Esophagus squamous epithelium (tissue), 5 donors: ENCODE measurements around the gene INTS7. TPM values are rescaled to one million over a fixed set of nuclear protein-coding genes. Genes with fewer than 3 reads are reported as not detected.
A peak's percentile ranks its signal among the peaks of the same experiment; 100 is the strongest.

Source experiments
- DNase-seq: peaks from one replicate; lab custom pipeline; 2025; lab: John Stamatoyannopoulos, UW
- H3K27ac ChIP-seq, 4 donors: fragments of 200-600 bp; sonication (generic); one replicate each; pipeline ENCODE4 v1.5.1; 2016 to 2019; ENCODE audit warnings: mild to moderate bottlenecking in 1 of 4
- H3K27me3 ChIP-seq, 4 donors: fragments of 200-600 bp; sonication (generic); 1 replicate in 3 of 4; 2 replicates in 1 of 4; pipeline versions ENCODE4 v1.5.1 to v1.6.0; 2017 to 2021; ENCODE audit warnings: antibody characterized with exemption in 1 of 4
- H3K36me3 ChIP-seq, 3 donors: fragments of 200-600 bp; sonication (generic); one replicate each; pipeline ENCODE4 v1.5.1; 2016 to 2019
- H3K4me1 ChIP-seq, 3 donors: fragments of 200-600 bp; sonication (generic); one replicate each; pipeline ENCODE4 v1.5.1; 2017 to 2019
- H3K4me3 ChIP-seq, 4 donors: fragments of 200-600 bp; sonication (generic); 1 replicate in 3 of 4; 2 replicates in 1 of 4; pipeline ENCODE4 v1.5.1; 2016 to 2019; ENCODE audit warnings: mild to moderate bottlenecking in 2 of 4, moderate library complexity in 1 of 4
- H3K9me3 ChIP-seq, 3 donors: fragments of 200-600 bp; sonication (generic); one replicate each; pipeline ENCODE4 v1.5.1; 2016 to 2019
- POLR2A ChIP-seq, 4 donors: fragments of 450-650 bp; IDR thresholded peaks; one replicate each; pipeline ENCODE4 v1.6.1; 2017; ENCODE audit warnings: antibody characterized with exemption in 4 of 4, mild to moderate bottlenecking in 4 of 4, moderate library complexity in 3 of 4
- WGBS, 2 donors: methylation state at CpG; one replicate each; pipeline ENCODE4 v1.1.5; 2018; 5-methylcytosine and 5-hydroxymethylcytosine counted together
- intact Hi-C: fragments of 100-400 bp; cut with DNase I; formaldehyde crosslinking; loops from one replicate; pipeline ENCODE4 v1.15.0; 2022
- total RNA-seq, 4 donors: library from RNA; depleted of rRNA; stranded (reverse); fragments of >200 nt; gene quantifications; one replicate each; pipeline ENCODE4 v1.1.0, GENCODE V29; 2016
- TF ChIP-seq, protein P1 (sequence below), 6 experiments: fragments of 450-650 bp in 4 of 6; fragments of 200-600 bp in 2 of 6; sonication (generic) in 2 of 6; IDR thresholded peaks; one replicate each; pipeline ENCODE4 v1.5.1; 2016 to 2019; ENCODE audit warnings: antibody characterized with exemption in 6 of 6, mild to moderate bottlenecking in 4 of 6, moderate library complexity in 4 of 6
- donor health status: DM: yes; HTN: yes; CAD: no.

INTS7 gene
- total RNA-seq, 4 donors from 2014 or later = 13.8 to 20.7 (median 14.4) TPM

DNA sequence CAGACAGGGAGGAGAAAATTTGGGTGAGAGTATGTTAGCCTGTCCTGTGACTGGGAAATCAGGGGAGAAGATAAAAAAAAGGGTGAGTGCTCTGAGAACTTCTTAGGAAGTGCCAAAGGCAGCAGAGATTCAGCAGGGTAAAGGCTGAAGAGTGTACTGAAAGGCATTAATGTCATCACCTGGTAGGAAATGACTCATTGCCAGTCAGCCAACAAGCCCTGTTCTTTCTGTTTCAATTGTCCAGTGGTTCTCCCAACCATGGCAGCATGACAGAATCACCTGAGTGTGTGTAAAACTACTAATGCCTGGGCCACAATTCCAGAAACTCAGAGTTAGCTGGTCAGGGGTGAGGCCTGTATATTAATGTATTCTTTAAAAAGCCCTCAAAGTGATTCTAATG is 83.5 kb downstream of the INTS7 start:
- Histone ChIP-seq H3K4me1 (peaks cover 0 to 8% (median 0%) of the 10 kb centered on the region in 3 donors), H3K4me3 (no peak overlapping the region), H3K27me3 (no peaks in the 10 kb centered on the region), H3K9me3 (no peaks in the 10 kb centered on the region), H3K36me3 (peaks cover 0 to 24% (median 0%) of the 10 kb centered on the region in 3 donors), H3K27ac (peak overlapping the region in 3 of 4 donors; percentile 40 to 48 (median 44))
- DNase-seq = no peak
- intact Hi-C loops = no loop called here
- no peak for TF ChIP-seq POLR2A (IDR thresholded peaks at IDR 0.05)
- TF ChIP-seq, protein P1, sequence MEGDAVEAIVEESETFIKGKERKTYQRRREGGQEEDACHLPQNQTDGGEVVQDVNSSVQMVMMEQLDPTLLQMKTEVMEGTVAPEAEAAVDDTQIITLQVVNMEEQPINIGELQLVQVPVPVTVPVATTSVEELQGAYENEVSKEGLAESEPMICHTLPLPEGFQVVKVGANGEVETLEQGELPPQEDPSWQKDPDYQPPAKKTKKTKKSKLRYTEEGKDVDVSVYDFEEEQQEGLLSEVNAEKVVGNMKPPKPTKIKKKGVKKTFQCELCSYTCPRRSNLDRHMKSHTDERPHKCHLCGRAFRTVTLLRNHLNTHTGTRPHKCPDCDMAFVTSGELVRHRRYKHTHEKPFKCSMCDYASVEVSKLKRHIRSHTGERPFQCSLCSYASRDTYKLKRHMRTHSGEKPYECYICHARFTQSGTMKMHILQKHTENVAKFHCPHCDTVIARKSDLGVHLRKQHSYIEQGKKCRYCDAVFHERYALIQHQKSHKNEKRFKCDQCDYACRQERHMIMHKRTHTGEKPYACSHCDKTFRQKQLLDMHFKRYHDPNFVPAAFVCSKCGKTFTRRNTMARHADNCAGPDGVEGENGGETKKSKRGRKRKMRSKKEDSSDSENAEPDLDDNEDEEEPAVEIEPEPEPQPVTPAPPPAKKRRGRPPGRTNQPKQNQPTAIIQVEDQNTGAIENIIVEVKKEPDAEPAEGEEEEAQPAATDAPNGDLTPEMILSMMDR (IDR thresholded peaks at IDR 0.05) = no peak

DNA sequence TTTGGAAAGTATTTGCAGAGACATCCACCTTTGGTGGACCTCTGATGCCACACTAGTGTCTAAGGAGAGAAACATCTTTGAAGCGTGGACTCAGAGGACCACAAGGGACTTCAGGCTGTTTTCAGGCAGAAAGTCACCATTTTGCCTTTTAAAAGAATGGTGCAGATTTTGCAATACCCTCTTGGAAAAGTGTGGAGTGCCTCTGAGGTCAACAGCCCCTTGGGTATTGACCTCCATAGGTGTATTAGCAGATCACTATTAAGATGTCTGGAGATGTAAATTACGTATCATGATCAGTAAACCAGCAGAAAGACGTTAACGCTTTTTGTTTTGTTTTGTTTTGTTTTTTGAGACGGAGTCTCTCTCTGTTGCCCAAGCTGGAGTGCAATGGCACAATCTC is 87.0 kb downstream of the INTS7 start:
- peaks cover 0 to 19% (median 0%) of the 10 kb centered on the region in 3 donors for H3K4me1 ChIP-seq
- TF ChIP-seq, protein P1 (IDR thresholded peaks at IDR 0.05) = no peak
- no peak for TF ChIP-seq POLR2A (IDR thresholded peaks at IDR 0.05)
- no peak overlapping the region for H3K27ac ChIP-seq
- peaks cover 0 to 36% (median 0%) of the 10 kb centered on the region in 3 donors for H3K36me3 ChIP-seq
- H3K27me3 ChIP-seq = no peaks in the 10 kb centered on the region
- DNase-seq = no peak
- intact Hi-C loops = loop anchor here (10.0 kb wide), 1 partner anchor 254 kb away; no protein-coding TSS in a partner anchor
- H3K4me3 ChIP-seq = no peak overlapping the region
- WGBS, 2 donors = 94 to 97% methylated on average over 5 of the region's 5 CpGs
- H3K9me3 ChIP-seq = no peaks in the 10 kb centered on the region

DNA sequence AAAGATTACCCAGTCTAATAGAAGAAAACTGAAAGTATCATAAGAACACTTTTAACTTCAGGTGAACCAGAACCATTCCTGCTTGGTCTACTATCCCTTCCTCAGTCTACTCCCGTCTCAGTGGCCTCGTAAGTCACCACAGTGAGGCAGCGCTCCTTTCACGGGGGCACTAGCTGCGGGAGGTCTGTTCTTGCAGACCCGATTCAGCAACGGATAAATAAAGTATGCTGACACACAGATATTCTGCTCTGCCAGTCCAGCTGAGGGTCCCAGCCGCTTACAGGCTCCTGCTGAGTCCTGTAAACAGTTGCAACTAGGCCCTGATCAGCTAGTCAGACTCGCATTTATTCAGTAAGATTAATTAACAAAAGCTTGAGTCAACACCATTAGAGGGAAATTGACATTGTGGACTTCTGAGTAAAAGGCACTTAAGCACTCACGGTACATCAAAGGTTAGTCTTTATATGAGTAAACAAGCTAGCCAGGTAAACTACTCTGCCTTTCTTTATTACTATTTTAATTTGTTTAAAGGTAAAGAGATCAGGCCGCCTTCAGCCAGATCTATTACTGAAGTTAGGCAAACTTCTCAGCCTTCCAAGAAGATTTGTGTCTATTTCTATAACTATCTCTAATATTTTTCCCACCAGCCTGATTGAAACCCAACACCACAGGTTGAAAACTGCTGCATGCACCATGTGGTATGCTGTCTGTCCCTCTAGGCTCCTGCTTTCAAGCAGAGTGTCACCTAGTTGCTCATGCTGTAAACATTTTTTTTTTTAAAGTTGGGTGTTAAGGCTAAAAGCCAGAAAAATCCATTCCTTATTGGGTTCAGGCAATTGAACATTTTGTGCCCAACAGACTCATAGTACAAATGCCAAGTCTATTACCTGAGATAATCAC is 87.7 kb downstream of the INTS7 start:
- peaks cover 0 to 37% (median 0%) of the 10 kb centered on the region in 3 donors for H3K36me3 ChIP-seq
- no peak for TF ChIP-seq POLR2A (IDR thresholded peaks at IDR 0.05)
- TF ChIP-seq, protein P1 (IDR thresholded peaks at IDR 0.05) = no peak
- H3K27ac ChIP-seq = no peak overlapping the region
- no peaks in the 10 kb centered on the region for H3K27me3 ChIP-seq
- DNase-seq = no peak
- intact Hi-C loops = loop anchor here (10.0 kb wide), 1 partner anchor 253 kb away; no protein-coding TSS in a partner anchor
- WGBS, 2 donors = 78 to 83% methylated on average over 10 to 11 of the region's 11 CpGs
- H3K4me3 ChIP-seq = no peak overlapping the region
- H3K9me3 ChIP-seq = no peaks in the 10 kb centered on the region
- peaks cover 0 to 19% (median 0%) of the 10 kb centered on the region in 3 donors for H3K4me1 ChIP-seq

DNA sequence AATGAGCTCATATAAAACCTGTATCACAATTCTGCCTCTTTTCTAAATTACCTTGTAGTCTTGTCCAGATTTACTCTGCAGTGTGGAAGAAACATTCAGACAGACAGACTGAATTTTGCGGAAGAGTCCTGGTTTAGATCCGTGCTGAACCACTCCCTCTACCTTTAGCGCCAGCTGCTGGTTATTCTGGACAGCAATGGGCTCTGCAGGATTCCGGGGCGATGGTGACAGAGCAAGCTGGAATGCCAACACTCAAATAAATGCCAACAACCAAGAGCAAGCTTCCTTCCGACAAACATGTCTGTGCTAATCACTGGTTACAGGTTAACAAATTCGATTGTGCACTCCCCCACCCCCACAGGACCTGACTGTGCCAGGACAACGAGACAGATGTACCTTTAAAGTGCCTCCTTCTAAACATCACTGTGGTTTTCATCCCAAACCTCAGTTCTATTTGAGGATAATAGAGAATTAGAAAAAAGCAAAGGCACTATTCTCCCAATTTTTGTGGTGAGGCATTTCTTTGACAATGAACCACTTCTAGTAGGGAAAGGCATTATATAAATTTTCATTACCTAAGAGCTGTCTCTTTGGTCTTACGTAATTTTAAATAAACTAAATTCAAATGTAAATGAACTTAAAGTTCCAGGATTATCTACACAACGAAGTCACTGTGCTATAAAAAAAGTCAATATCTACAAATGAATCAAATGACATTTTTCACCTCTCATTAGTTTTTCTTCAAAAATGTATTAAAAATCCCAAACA is 90.4 kb downstream of the INTS7 start:
- Histone ChIP-seq H3K9me3 (no peaks in the 10 kb centered on the region), H3K4me3 (no peak overlapping the region), H3K36me3 (peaks cover 0 to 38% (median 0%) of the 10 kb centered on the region in 3 donors), H3K27ac (peak overlapping the region in 1 of 4 donors; percentile 10), H3K27me3 (no peaks in the 10 kb centered on the region), H3K4me1 (peaks cover 0 to 13% (median 0%) of the 10 kb centered on the region in 3 donors)
- TF ChIP-seq, protein P1 (IDR thresholded peaks at IDR 0.05) = peak in 5 of 6 experiments; percentile 44 to 78 (median 72)
- no peak for TF ChIP-seq POLR2A (IDR thresholded peaks at IDR 0.05)
- WGBS, 2 donors = 27 to 63% methylated on average over 8 to 10 of the region's 10 CpGs
- intact Hi-C loops = loop anchor here (10.0 kb wide), 1 partner anchor 250 kb away; no protein-coding TSS in a partner anchor
- DNase-seq = no peak
